Osteoblast (primary cell): ENCODE measurements around the gene PITPNM2. TPM values are rescaled to one million over a fixed set of nuclear protein-coding genes. Genes with fewer than 3 reads are reported as not detected.

Experiments
- DNase-seq: peaks from one replicate; pipeline ENCODE4 v3.0.0; 2011; ENCODE audit warnings: low spot score, mixed read lengths; ENCODE audit not compliant: insufficient read length; ENCODE audit errors: missing footprints
- H2AFZ ChIP-seq: 2 replicates; pipeline ENCODE4 v1.6.0; 2011; ENCODE audit warnings: mild to moderate bottlenecking, low read length
- H3K27ac ChIP-seq: 2 replicates; pipeline ENCODE4 v1.5.1; 2011; ENCODE audit warnings: mild to moderate bottlenecking, low read depth, low read length, moderate library complexity
- H3K27me3 ChIP-seq: 2 replicates; pipeline ENCODE4 v1.6.0; 2012; ENCODE audit warnings: mild to moderate bottlenecking, control low read depth, inconsistent platforms, low read length, moderate library complexity; ENCODE audit not compliant: insufficient read depth
- H3K36me3 ChIP-seq: 2 replicates; pipeline ENCODE4 v1.5.1; 2011; ENCODE audit warnings: mild to moderate bottlenecking, low read length, control low read depth, moderate library complexity; ENCODE audit not compliant: insufficient read depth
- H3K4me1 ChIP-seq: 2 replicates; pipeline ENCODE4 v1.5.1; 2011; ENCODE audit warnings: mild to moderate bottlenecking, low read length, control low read depth, moderate library complexity; ENCODE audit not compliant: insufficient read depth
- H3K4me2 ChIP-seq: 2 replicates; pipeline ENCODE4 v1.6.0; 2011; ENCODE audit warnings: mild to moderate bottlenecking, low read length; ENCODE audit not compliant: insufficient read depth
- H3K4me3 ChIP-seq: fragments of 200-600 bp; sonication (generic); 3 replicates; pipeline ENCODE4 v1.5.1; 2012; ENCODE audit warnings: mild to moderate bottlenecking, low read length, inconsistent platforms; ENCODE audit not compliant: insufficient read depth
- H3K79me2 ChIP-seq: 2 replicates; pipeline ENCODE4 v1.6.0; 2012; ENCODE audit warnings: mild to moderate bottlenecking, low read length, control low read depth, inconsistent platforms; ENCODE audit not compliant: insufficient read depth
- H3K9me3 ChIP-seq: 2 replicates; pipeline ENCODE4 v1.5.1; 2011; ENCODE audit warnings: low read depth, low read length, control low read depth
- H4K20me1 ChIP-seq: 2 replicates; pipeline ENCODE4 v1.6.0; 2012; ENCODE audit warnings: mild to moderate bottlenecking, low read length, control low read depth; ENCODE audit not compliant: insufficient read depth
- CTCF ChIP-seq: IDR thresholded peaks from 2 replicates; pipeline ENCODE4 v1.5.1; 2011; ENCODE audit warnings: mild to moderate bottlenecking, low read depth, low read length, moderate library complexity; ENCODE audit errors: extremely low read depth
- total RNA-seq: library from RNA; depleted of rRNA; stranded (reverse); fragments of >200 nt; gene quantifications from 2 replicates; pipeline ENCODE4 v1.2.3, GENCODE V29; 2012

PITPNM2 gene
- total RNA-seq, 1 donor, result 3.3 TPM

GRCh38 chr12:123132951-123133619 lies 17.8 kb downstream of the PITPNM2 start:
- Histone ChIP-seq H3K4me1 (peaks cover 19% of the 10 kb centered on the region), H3K27me3 (no peaks in the 10 kb centered on the region), H3K79me2 (peaks cover 19% of the 10 kb centered on the region), H3K36me3 (no peaks in the 10 kb centered on the region), H3K4me3 (no peak overlapping the region), H3K4me2 (no peak overlapping the region), H3K27ac (no peak overlapping the region), H4K20me1 (peaks cover 3% of the 10 kb centered on the region), H2AFZ (no peak overlapping the region), H3K9me3 (no peaks in the 10 kb centered on the region)
- no peak for DNase-seq
- no peak for TF ChIP-seq CTCF

GRCh38 chr12:123131879-123132402 lies 18.9 kb downstream of the PITPNM2 start:
- H3K79me2 ChIP-seq, result peaks cover 19% of the 10 kb centered on the region
- H3K36me3 ChIP-seq, result no peaks in the 10 kb centered on the region
- peaks cover 3% of the 10 kb centered on the region for H4K20me1 ChIP-seq
- peak overlapping the region; percentile 35 for H2AFZ ChIP-seq
- no peaks in the 10 kb centered on the region for H3K27me3 ChIP-seq
- H3K27ac ChIP-seq, result no peak overlapping the region
- no peaks in the 10 kb centered on the region for H3K9me3 ChIP-seq
- no peak overlapping the region for H3K4me2 ChIP-seq
- DNase-seq, result no peak
- H3K4me3 ChIP-seq, result no peak overlapping the region
- peaks cover 28% of the 10 kb centered on the region for H3K4me1 ChIP-seq
- TF ChIP-seq CTCF, result no peak

- H3K4me2 ChIP-seq, result no peak overlapping the region
- DNase-seq, result no peak
Observed at GRCh38 chr12:123131291-123131832, 19.5 kb downstream of the PITPNM2 start.

More at GRCh38 chr12:123131291-123131832, 19.5 kb downstream of the PITPNM2 start:
- no peaks in the 10 kb centered on the region for H3K9me3 ChIP-seq
- H3K27me3 ChIP-seq, result no peaks in the 10 kb centered on the region
- no peak for TF ChIP-seq CTCF
- H3K4me1 ChIP-seq, result peaks cover 32% of the 10 kb centered on the region
- H2AFZ ChIP-seq, result peak overlapping the region; percentile 35
- no peaks in the 10 kb centered on the region for H3K36me3 ChIP-seq
- peaks cover 19% of the 10 kb centered on the region for H3K79me2 ChIP-seq
- no peak overlapping the region for H3K27ac ChIP-seq
- H4K20me1 ChIP-seq, result peaks cover 3% of the 10 kb centered on the region
- H3K4me3 ChIP-seq, result no peak overlapping the region
